Keratinocyte (primary cell): ENCODE measurements around the gene GFPT2. TPM values are rescaled to one million over a fixed set of nuclear protein-coding genes. Genes with fewer than 3 reads are reported as not detected.

ENCODE experiments used
- DNase-seq: peaks from one replicate; pipeline ENCODE4 v3.0.0-alpha.2; 2011; ENCODE audit warnings: low read depth, missing footprints, low spot score
- FAIRE-seq: peaks from 2 replicates; lab custom pipeline; 2011; peaks lifted over from hg19 to GRCh38; lab: Jason Lieb, UNC
- H2AFZ ChIP-seq: 2 replicates; pipeline ENCODE4 v1.6.0; 2012; ENCODE audit warnings: low read length, control low read depth, inconsistent platforms; ENCODE audit not compliant: control insufficient read depth
- H3K27ac ChIP-seq: 2 replicates; pipeline ENCODE4 v1.5.1; 2011; ENCODE audit warnings: low read length; ENCODE audit not compliant: control insufficient read depth, insufficient read depth
- H3K27me3 ChIP-seq: 3 replicates; pipeline ENCODE4 v1.6.0; 2011; ENCODE audit warnings: low read length; ENCODE audit not compliant: control insufficient read depth, insufficient read depth; ENCODE audit errors: extremely low read depth
- H3K36me3 ChIP-seq, 2 experiments: 2 replicates in 1 of 2; 3 replicates in 1 of 2; pipeline ENCODE4 v1.5.1; 2011; ENCODE audit warnings: low read length in 2 of 2, mild to moderate bottlenecking in 1 of 2; ENCODE audit not compliant: control insufficient read depth in 2 of 2, insufficient read depth in 2 of 2; ENCODE audit errors: extremely low read depth in 1 of 2
- H3K4me1 ChIP-seq: 3 replicates; pipeline ENCODE4 v1.5.1; 2011; ENCODE audit warnings: low read length; ENCODE audit not compliant: control insufficient read depth, insufficient read depth; ENCODE audit errors: extremely low read depth
- H3K4me2 ChIP-seq: 3 replicates; pipeline ENCODE4 v1.6.0; 2011; ENCODE audit warnings: low read depth, low read length; ENCODE audit not compliant: control insufficient read depth, insufficient read depth; ENCODE audit errors: extremely low read depth
- H3K4me3 ChIP-seq, 3 experiments: fragments of 200-600 bp in 1 of 3; sonication (generic) in 1 of 3; 2 replicates in 2 of 3; 3 replicates in 1 of 3; pipeline ENCODE4 v1.5.1; 2011 to 2016; ENCODE audit warnings: low read length in 3 of 3, mild to moderate bottlenecking in 3 of 3, control low read depth in 2 of 3, inconsistent platforms in 1 of 3, low read depth in 1 of 3, mixed read lengths in 1 of 3, mixed run types in 1 of 3, moderate library complexity in 1 of 3; ENCODE audit not compliant: control insufficient read depth in 2 of 3, insufficient read depth in 2 of 3; ENCODE audit errors: extremely low read depth in 1 of 3
- H3K79me2 ChIP-seq: 2 replicates; pipeline ENCODE4 v1.6.0; 2012; ENCODE audit warnings: low read length; ENCODE audit not compliant: control insufficient read depth, insufficient read depth
- H3K9ac ChIP-seq: 3 replicates; pipeline ENCODE4 v1.6.0; 2011; ENCODE audit warnings: low read length; ENCODE audit not compliant: control insufficient read depth, insufficient read depth; ENCODE audit errors: extremely low read depth
- H3K9me1 ChIP-seq: 3 replicates; pipeline ENCODE4 v1.6.0; 2011; ENCODE audit warnings: low read length; ENCODE audit not compliant: control insufficient read depth, insufficient read depth; ENCODE audit errors: extremely low read depth
- H3K9me3 ChIP-seq: 2 replicates; pipeline ENCODE4 v1.5.1; 2012; ENCODE audit warnings: low read depth, low read length; ENCODE audit not compliant: control insufficient read depth
- H4K20me1 ChIP-seq: 3 replicates; pipeline ENCODE4 v1.6.0; 2011; ENCODE audit warnings: low read length; ENCODE audit not compliant: control insufficient read depth, insufficient read depth; ENCODE audit errors: extremely low read depth
- EZH2 ChIP-seq: IDR thresholded peaks from one replicate; pipeline ENCODE4 v1.6.1; 2012; ENCODE audit warnings: inconsistent platforms, mild to moderate bottlenecking, low read length, moderate library complexity
- dilution Hi-C: fragments of 300-500 bp; cut with MboI; formaldehyde crosslinking; loops from one replicate; pipeline ENCODE4 v1.7.0; 2020; ENCODE audit warnings: low sequenced_read_pairs; ENCODE audit not compliant: extremely low pct_ligation_motif_present
- polyA plus RNA-seq, 5 experiments: library from polyadenylated mRNA; depleted of rRNA in 3 of 5; stranded (reverse) in 3 of 5; stranded (forward) in 1 of 5; unstranded in 1 of 5; fragments of >200 nt; gene quantifications; 1 replicate in 1 of 5; 2 replicates in 3 of 5; 3 replicates in 1 of 5; pipeline versions ENCODE4 v1.2.1 to v1.2.3, GENCODE V29; 2011 to 2012; ENCODE audit warnings: missing spikeins in 2 of 5, low read depth in 1 of 5, low replicate concordance in 1 of 5
- TF ChIP-seq, protein P1 (sequence below), 3 experiments: IDR thresholded peaks in 1 of 3; conservative IDR thresholded peaks in 1 of 3; optimal IDR thresholded peaks in 1 of 3; 2 replicates in 2 of 3; 3 replicates in 1 of 3; pipeline versions ENCODE3 to v1.5.1; 2011; ENCODE audit warnings: low read length in 3 of 3, mild to moderate bottlenecking in 3 of 3, moderate library complexity in 2 of 3, control low read depth in 1 of 3, inconsistent platforms in 1 of 3; ENCODE audit not compliant: insufficient read depth in 2 of 3; ENCODE audit errors: extremely low read depth in 1 of 3

Gene GFPT2
- polyA plus RNA-seq, 1 donor (not counting 4 experiments of a cell fraction or from before 2014, with no cell fraction given): not detected

DNA sequence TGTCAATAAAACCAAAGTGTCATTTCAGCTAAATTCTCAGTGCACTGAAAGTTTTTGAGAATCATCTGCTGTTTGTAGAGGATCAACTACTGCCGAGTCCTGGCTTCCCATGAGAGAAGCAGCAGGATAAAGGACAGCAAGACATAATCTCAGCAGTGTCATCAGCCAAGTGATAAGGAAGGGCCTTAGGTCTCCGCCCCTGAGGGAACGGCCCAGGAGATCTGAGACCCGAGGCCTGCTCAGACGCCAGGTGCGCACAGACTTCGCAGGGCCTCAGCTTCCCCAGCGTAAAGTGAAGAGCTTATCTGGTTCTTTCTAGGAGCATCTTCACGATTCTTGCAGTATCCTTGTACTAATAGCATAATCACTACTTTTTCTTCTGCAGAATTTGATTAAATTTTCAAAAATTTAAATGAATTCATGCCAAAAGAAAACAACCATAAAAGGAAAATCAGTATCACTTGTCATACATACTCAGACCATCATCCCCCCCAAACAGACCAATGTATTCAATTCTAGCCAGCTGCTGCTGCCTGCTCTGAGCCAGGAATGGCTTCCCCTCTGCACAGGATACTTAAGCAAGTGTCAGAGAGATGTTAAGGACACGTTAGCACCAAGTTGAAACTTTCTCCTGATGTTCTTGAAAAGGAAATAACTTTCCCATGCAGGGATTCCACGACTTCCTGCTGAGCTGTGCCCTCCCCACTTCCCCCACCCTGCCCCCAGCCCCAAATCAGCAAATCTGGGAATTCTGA, 2.2 kb downstream of the GFPT2 start:
- no peak for TF ChIP-seq EZH2
- TF ChIP-seq, protein P1, sequence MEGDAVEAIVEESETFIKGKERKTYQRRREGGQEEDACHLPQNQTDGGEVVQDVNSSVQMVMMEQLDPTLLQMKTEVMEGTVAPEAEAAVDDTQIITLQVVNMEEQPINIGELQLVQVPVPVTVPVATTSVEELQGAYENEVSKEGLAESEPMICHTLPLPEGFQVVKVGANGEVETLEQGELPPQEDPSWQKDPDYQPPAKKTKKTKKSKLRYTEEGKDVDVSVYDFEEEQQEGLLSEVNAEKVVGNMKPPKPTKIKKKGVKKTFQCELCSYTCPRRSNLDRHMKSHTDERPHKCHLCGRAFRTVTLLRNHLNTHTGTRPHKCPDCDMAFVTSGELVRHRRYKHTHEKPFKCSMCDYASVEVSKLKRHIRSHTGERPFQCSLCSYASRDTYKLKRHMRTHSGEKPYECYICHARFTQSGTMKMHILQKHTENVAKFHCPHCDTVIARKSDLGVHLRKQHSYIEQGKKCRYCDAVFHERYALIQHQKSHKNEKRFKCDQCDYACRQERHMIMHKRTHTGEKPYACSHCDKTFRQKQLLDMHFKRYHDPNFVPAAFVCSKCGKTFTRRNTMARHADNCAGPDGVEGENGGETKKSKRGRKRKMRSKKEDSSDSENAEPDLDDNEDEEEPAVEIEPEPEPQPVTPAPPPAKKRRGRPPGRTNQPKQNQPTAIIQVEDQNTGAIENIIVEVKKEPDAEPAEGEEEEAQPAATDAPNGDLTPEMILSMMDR (optimal IDR thresholded peaks at IDR 0.05 in 1 of 3, IDR thresholded peaks at IDR 0.05 in 1 of 3, conservative IDR thresholded peaks at IDR 0.05 in 1 of 3; ENCODE audit: extremely low read depth in 1 of 3, insufficient read depth in 2 of 3, low read length in 3 of 3): no peak
- no peaks in the 10 kb centered on the region for H3K4me1 ChIP-seq
- dilution Hi-C loops: no loop called here
- no peaks in the 10 kb centered on the region for H3K9me1 ChIP-seq
- no peaks in the 10 kb centered on the region for H4K20me1 ChIP-seq
- no peak overlapping the region for H2AFZ ChIP-seq
- FAIRE-seq (no peak), DNase-seq (no peak)
- no peak overlapping the region for H3K4me2 ChIP-seq
- H3K36me3 ChIP-seq: no peaks in the 10 kb centered on the region
- H3K4me3 ChIP-seq: no peak overlapping the region
- H3K27me3 ChIP-seq: peaks cover 49% of the 10 kb centered on the region
- no peaks in the 10 kb centered on the region for H3K9me3 ChIP-seq
- no peak overlapping the region for H3K9ac ChIP-seq
- no peak overlapping the region for H3K27ac ChIP-seq
- H3K79me2 ChIP-seq: no peaks in the 10 kb centered on the region

DNA sequence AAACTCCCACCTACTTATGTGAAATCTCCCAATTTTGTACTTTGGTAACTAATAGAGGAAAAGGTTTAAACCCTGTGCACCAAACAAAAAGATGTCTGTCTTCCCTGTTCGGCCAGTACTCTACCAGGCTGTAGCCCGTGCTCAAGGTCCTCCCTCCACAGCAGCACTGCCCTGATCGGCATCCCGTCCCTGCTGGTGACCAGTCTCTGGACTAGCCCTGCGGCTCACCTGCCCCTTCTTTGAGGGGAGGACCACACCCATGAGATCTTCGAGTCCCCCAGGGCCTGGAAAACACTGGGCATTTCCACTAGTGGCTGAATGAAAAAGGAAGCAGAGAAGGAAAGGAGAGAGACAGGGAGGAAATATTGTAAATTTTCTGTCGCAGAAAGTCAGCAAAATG, 2.8 kb downstream of the GFPT2 start:
- Histone ChIP-seq H3K36me3 (no peaks in the 10 kb centered on the region), H3K4me1 (no peaks in the 10 kb centered on the region), H3K4me2 (no peak overlapping the region), H3K27ac (no peak overlapping the region), H3K9me3 (no peaks in the 10 kb centered on the region), H3K9ac (no peak overlapping the region), H3K4me3 (no peak overlapping the region), H3K9me1 (no peaks in the 10 kb centered on the region), H3K27me3 (peaks cover 49% of the 10 kb centered on the region), H3K79me2 (no peaks in the 10 kb centered on the region), H2AFZ (no peak overlapping the region), H4K20me1 (no peaks in the 10 kb centered on the region)
- dilution Hi-C loops: no loop called here
- DNase-seq: no peak
- no peak for FAIRE-seq
- TF ChIP-seq EZH2: no peak
- TF ChIP-seq, protein P1 (optimal IDR thresholded peaks at IDR 0.05 in 1 of 3, IDR thresholded peaks at IDR 0.05 in 1 of 3, conservative IDR thresholded peaks at IDR 0.05 in 1 of 3; ENCODE audit: extremely low read depth in 1 of 3, insufficient read depth in 2 of 3, low read length in 3 of 3): no peak
